Karpas-422 (cell line): ENCODE measurements around the gene OCEL1. TPM values are rescaled to one million over a fixed set of nuclear protein-coding genes. Genes with fewer than 3 reads are reported as not detected.

Experiments
- DNase-seq: peaks from one replicate; pipeline ENCODE4 v3.0.0-alpha.2; 2015
- H2AFZ ChIP-seq: fragments of 200-600 bp; sonication (generic); 2 replicates; pipeline ENCODE4 v1.6.1; 2014; ENCODE audit warnings: antibody characterized with exemption, low read length, mixed read lengths
- H3K27ac ChIP-seq: fragments of 200-600 bp; sonication (generic); 2 replicates; pipeline ENCODE4 v1.5.1; 2014; ENCODE audit warnings: mild to moderate bottlenecking, low read length, moderate library complexity
- H3K27me3 ChIP-seq: fragments of 200-600 bp; sonication (generic); 2 replicates; pipeline ENCODE4 v1.6.1; 2014; ENCODE audit warnings: low read length, mixed read lengths
- H3K36me3 ChIP-seq: fragments of 200-600 bp; sonication (generic); 2 replicates; pipeline ENCODE4 v1.6.1; 2014; ENCODE audit warnings: low read length, mixed read lengths; ENCODE audit not compliant: insufficient read depth
- H3K4me1 ChIP-seq: fragments of 200-600 bp; sonication (generic); 2 replicates; pipeline ENCODE4 v1.6.1; 2014; ENCODE audit warnings: mild to moderate bottlenecking, low read length, mixed read lengths
- H3K4me2 ChIP-seq: fragments of 200-600 bp; sonication (generic); 2 replicates; pipeline ENCODE4 v1.6.1; 2014; ENCODE audit warnings: low read length, low read depth, mild to moderate bottlenecking; ENCODE audit not compliant: poor library complexity, severe bottlenecking
- H3K4me3 ChIP-seq: fragments of 200-600 bp; sonication (generic); 2 replicates; pipeline ENCODE4 v1.5.1; 2014; ENCODE audit warnings: mild to moderate bottlenecking, antibody characterized with exemption, low read length, mixed read lengths
- H3K79me2 ChIP-seq: fragments of 200-600 bp; sonication (generic); 2 replicates; pipeline ENCODE4 v1.6.1; 2014; ENCODE audit warnings: mild to moderate bottlenecking, low read length, mixed read lengths
- H3K9ac ChIP-seq: fragments of 200-600 bp; sonication (generic); 2 replicates; pipeline ENCODE4 v1.6.0; 2014; ENCODE audit warnings: low read length
- H3K9me2 ChIP-seq: fragments of 200-600 bp; sonication (generic), shearing (Covaris generic); replicated peaks from 2 replicates; pipeline ENCODE4 v1.6.0; 2014; ENCODE audit warnings: mild to moderate bottlenecking, low read length, moderate library complexity; ENCODE audit not compliant: insufficient read depth
- H3K9me3 ChIP-seq: fragments of 300-700, 200-600 bp; sonication (generic); 2 replicates; pipeline ENCODE4 v1.6.1; 2014; ENCODE audit warnings: low read length, mixed read lengths
- H4K20me1 ChIP-seq: fragments of 200-600 bp; sonication (generic); 2 replicates; pipeline ENCODE4 v1.6.1; 2014; ENCODE audit warnings: mild to moderate bottlenecking, antibody characterized with exemption, low read length, low read depth; ENCODE audit not compliant: insufficient read depth
- total RNA-seq: library from RNA; depleted of rRNA; stranded (reverse); fragments of >200 nt; shearing (Covaris generic); gene quantifications from 2 replicates; pipeline ENCODE4 v1.2.3, GENCODE V29; 2014; ENCODE audit warnings: low replicate concordance

The OCEL1 gene
- total RNA-seq, 1 experiment from 2014 or later, result 13.0 TPM

GRCh38 chr19:17248011-17248776, 22.2 kb downstream of the OCEL1 start:
- Histone ChIP-seq H2AFZ (no peak overlapping the region), H3K4me2 (no peak overlapping the region), H3K27me3 (no peaks in the 10 kb centered on the region), H3K9ac (no peak overlapping the region), H3K9me3 (no peaks in the 10 kb centered on the region), H3K4me3 (no peak overlapping the region), H3K4me1 (peaks cover 32% of the 10 kb centered on the region), H4K20me1 (peaks cover 7% of the 10 kb centered on the region; the same call in 1 of the 2 replicates), H3K27ac (no peak overlapping the region), H3K79me2 (peaks cover 17% of the 10 kb centered on the region), H3K9me2 (no peaks in the 10 kb centered on the region), H3K36me3 (no peaks in the 10 kb centered on the region)
- no peak for DNase-seq

- H3K4me3 ChIP-seq, result no peak overlapping the region
These were observed 24.0 kb downstream of the OCEL1 start for GRCh38 chr19:17249887-17250548.

GRCh38 chr19:17254636-17255035, 28.6 kb downstream of the OCEL1 start:
- H3K9ac ChIP-seq, result no peak overlapping the region
- H3K27ac ChIP-seq, result no peak overlapping the region
- no peak overlapping the region for H2AFZ ChIP-seq
- no peaks in the 10 kb centered on the region for H3K36me3 ChIP-seq
- no peaks in the 10 kb centered on the region for H3K27me3 ChIP-seq
- H3K4me1 ChIP-seq, result no peaks in the 10 kb centered on the region
- no peaks in the 10 kb centered on the region for H3K79me2 ChIP-seq
- H3K4me3 ChIP-seq, result no peak overlapping the region
- H3K4me2 ChIP-seq, result no peak overlapping the region
- no peaks in the 10 kb centered on the region for H3K9me3 ChIP-seq
- no peaks in the 10 kb centered on the region for H3K9me2 ChIP-seq
- DNase-seq, result no peak
- H4K20me1 ChIP-seq, result no peaks in the 10 kb centered on the region

More at GRCh38 chr19:17249887-17250548, 24.0 kb downstream of the OCEL1 start:
- no peaks in the 10 kb centered on the region for H3K27me3 ChIP-seq
- H3K9me3 ChIP-seq, result no peaks in the 10 kb centered on the region
- H3K9ac ChIP-seq, result no peak overlapping the region
- no peaks in the 10 kb centered on the region for H3K9me2 ChIP-seq
- H3K4me1 ChIP-seq, result peaks cover 16% of the 10 kb centered on the region
- no peak overlapping the region for H3K27ac ChIP-seq
- no peaks in the 10 kb centered on the region for H4K20me1 ChIP-seq
- no peak for DNase-seq
- no peak overlapping the region for H3K4me2 ChIP-seq
- no peaks in the 10 kb centered on the region for H3K36me3 ChIP-seq
- no peaks in the 10 kb centered on the region; the same call in 1 of the 2 replicates for H3K79me2 ChIP-seq
- no peak overlapping the region for H2AFZ ChIP-seq

- DNase-seq, result no peak
- Histone ChIP-seq H2AFZ (no peak overlapping the region), H3K4me2 (no peak overlapping the region)
These were observed 29.2 kb downstream of the OCEL1 start for GRCh38 chr19:17255150-17255621.

GRCh38 chr19:17256130-17256529, 30.1 kb downstream of the OCEL1 start:
- no peak overlapping the region for H2AFZ ChIP-seq
- H3K36me3 ChIP-seq, result no peaks in the 10 kb centered on the region
- DNase-seq, result no peak
- H4K20me1 ChIP-seq, result no peaks in the 10 kb centered on the region
- H3K4me2 ChIP-seq, result no peak overlapping the region
- no peaks in the 10 kb centered on the region for H3K27me3 ChIP-seq
- no peak overlapping the region for H3K9ac ChIP-seq
- peaks cover 7% of the 10 kb centered on the region for H3K4me1 ChIP-seq
- H3K9me2 ChIP-seq, result no peaks in the 10 kb centered on the region
- no peaks in the 10 kb centered on the region for H3K79me2 ChIP-seq
- H3K4me3 ChIP-seq, result no peak overlapping the region
- H3K27ac ChIP-seq, result no peak overlapping the region
- H3K9me3 ChIP-seq, result no peaks in the 10 kb centered on the region

More at GRCh38 chr19:17255150-17255621, 29.2 kb downstream of the OCEL1 start:
- no peaks in the 10 kb centered on the region for H3K9me2 ChIP-seq
- no peaks in the 10 kb centered on the region for H3K27me3 ChIP-seq
- no peaks in the 10 kb centered on the region for H3K36me3 ChIP-seq
- H4K20me1 ChIP-seq, result no peaks in the 10 kb centered on the region
- no peak overlapping the region for H3K4me3 ChIP-seq
- no peaks in the 10 kb centered on the region for H3K79me2 ChIP-seq
- H3K9ac ChIP-seq, result no peak overlapping the region
- no peaks in the 10 kb centered on the region for H3K9me3 ChIP-seq
- H3K27ac ChIP-seq, result no peak overlapping the region
- H3K4me1 ChIP-seq, result no peaks in the 10 kb centered on the region

GRCh38 chr19:17259118-17259780, 33.2 kb downstream of the OCEL1 start:
- Histone ChIP-seq H3K9me3 (no peaks in the 10 kb centered on the region), H3K27ac (no peak overlapping the region), H4K20me1 (no peaks in the 10 kb centered on the region), H3K9me2 (no peaks in the 10 kb centered on the region), H3K4me3 (no peak overlapping the region), H3K79me2 (no peaks in the 10 kb centered on the region), H3K4me2 (no peak overlapping the region), H3K9ac (no peak overlapping the region), H3K27me3 (no peaks in the 10 kb centered on the region), H3K36me3 (no peaks in the 10 kb centered on the region), H2AFZ (no peak overlapping the region), H3K4me1 (peaks cover 8% of the 10 kb centered on the region)
- no peak for DNase-seq

GRCh38 chr19:17259934-17260333, 33.9 kb downstream of the OCEL1 start:
- Histone ChIP-seq H3K4me2 (no peak overlapping the region), H2AFZ (no peak overlapping the region), H3K27me3 (no peaks in the 10 kb centered on the region), H3K79me2 (no peaks in the 10 kb centered on the region), H3K4me3 (no peak overlapping the region), H3K9ac (no peak overlapping the region), H3K36me3 (no peaks in the 10 kb centered on the region), H3K9me3 (no peaks in the 10 kb centered on the region), H3K4me1 (peaks cover 8% of the 10 kb centered on the region), H3K27ac (no peak overlapping the region), H4K20me1 (no peaks in the 10 kb centered on the region), H3K9me2 (no peaks in the 10 kb centered on the region)
- DNase-seq, result no peak

- H3K4me1 ChIP-seq, result peaks cover 9% of the 10 kb centered on the region
- H3K9me2 ChIP-seq, result no peaks in the 10 kb centered on the region
- H4K20me1 ChIP-seq, result no peaks in the 10 kb centered on the region
- H3K36me3 ChIP-seq, result no peaks in the 10 kb centered on the region
- no peaks in the 10 kb centered on the region for H3K9me3 ChIP-seq
- H3K27ac ChIP-seq, result 0 out of 2 replicates have a peak overlapping the region, but pooled peaks have one; percentile 38
- no peaks in the 10 kb centered on the region for H3K79me2 ChIP-seq
- H3K4me3 ChIP-seq, result no peak overlapping the region
- peak overlapping the region; percentile 43 for H3K9ac ChIP-seq
- peak overlapping the region; percentile 35 for H3K4me2 ChIP-seq
- no peaks in the 10 kb centered on the region for H3K27me3 ChIP-seq
- H2AFZ ChIP-seq, result peak overlapping the region; percentile 77; the same call in 1 of the 2 replicates
- peak; percentile 97 for DNase-seq
These were observed 34.9 kb downstream of the OCEL1 start for GRCh38 chr19:17260842-17261325.
